Spleen (tissue), 7 donors: Measurements from ENCODE around the gene SHH.

Experiments used
- CTCF ChIP-seq, 11 experiments: fragments of 200-600 bp in 7 of 11; fragments of 450-650 bp in 4 of 11; sonication (generic) in 4 of 11; IDR thresholded peaks in 8 of 11; conservative IDR thresholded peaks in 3 of 11; 1 replicate in 7 of 11; 2 replicates in 4 of 11; pipeline versions ENCODE4 v1.4.0 to v1.8.0; 2016 to 2021; ENCODE audit warnings: antibody characterized with exemption in 11 of 11, inconsistent platforms in 4 of 11, mild to moderate bottlenecking in 1 of 11
- POLR2A ChIP-seq, 3 donors: fragments of 450-650 bp; IDR thresholded peaks; one replicate each; pipeline ENCODE4 v1.5.1; 2017; ENCODE audit warnings: antibody characterized with exemption in 3 of 3, mild to moderate bottlenecking in 1 of 3
- POLR2AphosphoS5 ChIP-seq, 3 donors: sonication (generic); formaldehyde crosslinking; IDR thresholded peaks; one replicate each; pipeline ENCODE4 v1.5.1; 2017; ENCODE audit warnings: antibody characterized with exemption in 3 of 3
- donor health status: DM: no; HTN: no; CAD: no; lungs with moderate emphysema.
- donor health status: DM: no; HTN: no; CAD: no.
- donor health status: DM: no; HTN: no; CAD: no.

- TF ChIP-seq CTCF (IDR thresholded peaks at IDR 0.05 in 8 of 11, conservative IDR thresholded peaks at IDR 0.05 in 3 of 11), result no peak
- TF ChIP-seq POLR2A (IDR thresholded peaks at IDR 0.05), result no peak
- TF ChIP-seq POLR2AphosphoS5 (IDR thresholded peaks at IDR 0.05), result no peak
Measured at GRCh38 chr7:155800741-155801267, 11.5 kb downstream of the SHH start.
